Smooth muscle cell (in vitro differentiated cells): ENCODE measurements around the gene MCM5. TPM values are rescaled to one million over a fixed set of nuclear protein-coding genes. Genes with fewer than 3 reads are reported as not detected.

Experiments
- DNase-seq: peaks from one replicate; lab custom pipeline; 2025; ENCODE audit not compliant: unreplicated experiment; lab: John Stamatoyannopoulos, UW
- H2AFZ ChIP-seq: fragments of 200-600 bp; sonication (generic); 2 replicates; pipeline ENCODE4 v1.6.0; 2016; ENCODE audit warnings: antibody characterized with exemption, low read depth, mild to moderate bottlenecking
- H3F3A ChIP-seq: fragments of 200-600 bp; sonication (generic); 2 replicates; pipeline ENCODE4 v1.6.0; 2017; ENCODE audit warnings: antibody characterized with exemption, low read depth
- H3K27ac ChIP-seq: fragments of 200-600 bp; sonication (generic); 2 replicates; pipeline ENCODE4 v1.5.1; 2016; ENCODE audit warnings: low read depth, mild to moderate bottlenecking
- H3K27me3 ChIP-seq: fragments of 200-600 bp; sonication (generic); 2 replicates; pipeline ENCODE4 v1.6.1; 2016; ENCODE audit warnings: low read depth, mild to moderate bottlenecking
- H3K36me3 ChIP-seq: fragments of 200-600 bp; sonication (generic); 2 replicates; pipeline ENCODE4 v1.5.1; 2016; ENCODE audit warnings: low read depth
- H3K4me1 ChIP-seq: fragments of 200-600 bp; sonication (generic); 2 replicates; pipeline ENCODE4 v1.5.1; 2016; ENCODE audit warnings: low read depth
- H3K4me2 ChIP-seq: fragments of 200-600 bp; sonication (generic); 2 replicates; pipeline ENCODE4 v1.6.0; 2016; ENCODE audit warnings: mild to moderate bottlenecking
- H3K4me3 ChIP-seq: fragments of 200-600 bp; sonication (generic); 2 replicates; pipeline ENCODE4 v1.5.1; 2016; ENCODE audit warnings: mild to moderate bottlenecking
- H3K79me2 ChIP-seq: fragments of 200-600 bp; sonication (generic); 2 replicates; pipeline ENCODE4 v1.6.0; 2016; ENCODE audit warnings: low read depth, mild to moderate bottlenecking
- H3K9ac ChIP-seq: fragments of 200-600 bp; sonication (generic); 2 replicates; pipeline ENCODE4 v1.6.0; 2016; ENCODE audit warnings: low read depth
- H3K9me3 ChIP-seq: fragments of 200-600 bp; sonication (generic); replicated peaks from 2 replicates; pipeline ENCODE4 v1.5.1; 2016; ENCODE audit warnings: low read depth
- H4K20me1 ChIP-seq: fragments of 200-600 bp; sonication (generic); 2 replicates; pipeline ENCODE4 v1.6.0; 2016; ENCODE audit warnings: low read depth
- WGBS: methylation state at CpG from one replicate; pipeline ENCODE4 v1.1.7; 2016; ENCODE audit warnings: low lambda C conversion rate; 5-methylcytosine and 5-hydroxymethylcytosine counted together
- polyA plus RNA-seq: library from polyadenylated mRNA; unstranded; fragments of >200 nt; fragmentation: Nextera tagmentation; extraction: Ambion mirVana; gene quantifications from 2 replicates; pipeline ENCODE4 v1.2.1, GENCODE V29; 2016
- total RNA-seq: library from RNA; depleted of rRNA; stranded (reverse); fragments of >200 nt; gene quantifications from 2 replicates; pipeline ENCODE4 v1.2.3, GENCODE V29; 2014
- TF ChIP-seq, protein P1 (sequence below): fragments of 200-600 bp; sonication (generic); IDR thresholded peaks from 2 replicates; pipeline ENCODE4 v1.5.1; 2017; ENCODE audit warnings: borderline replicate concordance, mild to moderate bottlenecking, antibody characterized with exemption; ENCODE audit not compliant: insufficient read depth, poor library complexity, severe bottlenecking

Gene MCM5
- total and polyA plus RNA-seq, 2 experiments from 2014 or later, result 28.7 to 31.9 TPM

DNA sequence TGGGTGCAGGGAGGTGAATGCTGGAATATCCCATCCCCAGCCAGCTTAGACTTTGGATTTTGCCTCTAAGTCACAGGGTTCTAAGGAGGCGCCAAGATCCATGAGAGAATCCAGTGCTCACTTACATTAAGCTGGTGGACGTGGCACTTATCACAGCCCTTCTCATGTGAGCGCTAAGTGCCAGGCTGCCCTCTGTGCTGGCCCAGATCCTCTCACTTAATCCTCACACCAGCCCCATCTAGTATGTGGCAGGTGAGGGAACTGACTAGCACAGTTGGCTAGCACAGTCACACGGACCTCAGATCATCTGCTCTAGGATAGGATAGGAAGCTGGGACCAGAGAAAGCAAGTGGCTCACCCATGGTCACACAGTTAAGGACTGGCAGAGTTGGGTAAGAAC lies 15.4 kb upstream of the MCM5 start:
- Histone ChIP-seq H3K36me3 (no peaks in the 10 kb centered on the region), H3K4me2 (no peak overlapping the region), H3K9ac (no peak overlapping the region), H3K9me3 (no peaks in the 10 kb centered on the region), H4K20me1 (no peaks in the 10 kb centered on the region), H3K27ac (no peak overlapping the region), H3K4me1 (no peaks in the 10 kb centered on the region), H3K27me3 (no peaks in the 10 kb centered on the region), H2AFZ (no peak overlapping the region), H3K79me2 (no peaks in the 10 kb centered on the region), H3F3A (no peaks in the 10 kb centered on the region), H3K4me3 (no peak overlapping the region)
- DNase-seq, result no peak
- TF ChIP-seq, protein P1, sequence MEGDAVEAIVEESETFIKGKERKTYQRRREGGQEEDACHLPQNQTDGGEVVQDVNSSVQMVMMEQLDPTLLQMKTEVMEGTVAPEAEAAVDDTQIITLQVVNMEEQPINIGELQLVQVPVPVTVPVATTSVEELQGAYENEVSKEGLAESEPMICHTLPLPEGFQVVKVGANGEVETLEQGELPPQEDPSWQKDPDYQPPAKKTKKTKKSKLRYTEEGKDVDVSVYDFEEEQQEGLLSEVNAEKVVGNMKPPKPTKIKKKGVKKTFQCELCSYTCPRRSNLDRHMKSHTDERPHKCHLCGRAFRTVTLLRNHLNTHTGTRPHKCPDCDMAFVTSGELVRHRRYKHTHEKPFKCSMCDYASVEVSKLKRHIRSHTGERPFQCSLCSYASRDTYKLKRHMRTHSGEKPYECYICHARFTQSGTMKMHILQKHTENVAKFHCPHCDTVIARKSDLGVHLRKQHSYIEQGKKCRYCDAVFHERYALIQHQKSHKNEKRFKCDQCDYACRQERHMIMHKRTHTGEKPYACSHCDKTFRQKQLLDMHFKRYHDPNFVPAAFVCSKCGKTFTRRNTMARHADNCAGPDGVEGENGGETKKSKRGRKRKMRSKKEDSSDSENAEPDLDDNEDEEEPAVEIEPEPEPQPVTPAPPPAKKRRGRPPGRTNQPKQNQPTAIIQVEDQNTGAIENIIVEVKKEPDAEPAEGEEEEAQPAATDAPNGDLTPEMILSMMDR, result no peak
- WGBS, result 87% methylated on average over 4 of the region's 4 CpGs

DNA sequence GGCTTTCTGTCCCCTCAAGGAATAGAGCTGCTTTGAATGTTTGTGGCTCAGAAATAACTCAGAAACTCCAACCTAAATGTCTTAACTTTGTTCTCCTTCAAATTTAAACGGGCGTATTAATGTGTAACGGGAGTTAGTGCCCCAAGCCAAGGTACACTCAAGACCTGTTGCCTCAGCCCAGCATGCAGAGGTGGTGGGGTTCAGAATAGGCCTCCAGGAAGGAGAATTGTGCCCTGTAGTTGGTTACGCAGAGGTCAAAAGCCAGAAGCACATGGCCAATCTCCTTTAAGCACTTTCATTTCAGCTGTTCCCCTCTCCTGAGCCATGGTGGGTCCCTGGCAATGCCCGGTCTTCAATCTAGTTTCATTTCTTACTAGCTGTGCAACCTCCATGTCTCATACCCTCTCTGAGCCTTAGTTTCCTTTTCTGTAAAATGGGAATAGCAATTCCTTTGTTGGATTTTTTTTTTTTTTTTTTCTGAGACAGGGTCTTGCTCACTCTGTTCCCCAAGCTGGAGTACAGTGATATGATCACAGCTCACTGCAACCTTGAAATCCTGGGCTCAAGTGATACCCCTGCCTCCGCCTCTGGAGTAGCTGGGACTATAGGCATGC lies 14.9 kb upstream of the MCM5 start:
- Histone ChIP-seq H3K4me3 (no peak overlapping the region), H2AFZ (no peak overlapping the region), H4K20me1 (no peaks in the 10 kb centered on the region), H3K4me1 (no peaks in the 10 kb centered on the region), H3K27ac (no peak overlapping the region), H3K9me3 (no peaks in the 10 kb centered on the region), H3K36me3 (no peaks in the 10 kb centered on the region), H3F3A (no peaks in the 10 kb centered on the region), H3K9ac (no peak overlapping the region), H3K4me2 (no peak overlapping the region), H3K27me3 (no peaks in the 10 kb centered on the region), H3K79me2 (no peaks in the 10 kb centered on the region)
- WGBS, result 85% methylated on average over 6 of the region's 6 CpGs
- no peak for DNase-seq
- TF ChIP-seq, protein P1, result no peak

DNA sequence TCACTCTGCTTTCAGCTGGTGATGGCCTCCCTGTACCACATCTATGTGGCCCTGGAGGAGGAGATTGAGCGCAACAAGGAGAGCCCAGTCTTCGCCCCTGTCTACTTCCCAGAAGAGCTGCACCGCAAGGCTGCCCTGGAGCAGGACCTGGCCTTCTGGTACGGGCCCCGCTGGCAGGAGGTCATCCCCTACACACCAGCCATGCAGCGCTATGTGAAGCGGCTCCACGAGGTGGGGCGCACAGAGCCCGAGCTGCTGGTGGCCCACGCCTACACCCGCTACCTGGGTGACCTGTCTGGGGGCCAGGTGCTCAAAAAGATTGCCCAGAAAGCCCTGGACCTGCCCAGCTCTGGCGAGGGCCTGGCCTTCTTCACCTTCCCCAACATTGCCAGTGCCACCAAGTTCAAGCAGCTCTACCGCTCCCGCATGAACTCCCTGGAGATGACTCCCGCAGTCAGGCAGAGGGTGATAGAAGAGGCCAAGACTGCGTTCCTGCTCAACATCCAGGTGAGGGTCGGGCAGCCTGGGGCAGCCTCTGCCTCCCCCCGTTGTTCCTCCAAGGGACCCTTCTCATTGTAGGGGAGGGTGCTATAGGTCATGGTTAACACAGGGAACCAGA lies 13.2 kb upstream of the MCM5 start:
- DNase-seq, result no peak
- Histone ChIP-seq H3K9ac (no peak overlapping the region), H3K36me3 (no peaks in the 10 kb centered on the region), H3K79me2 (no peaks in the 10 kb centered on the region), H3K27me3 (no peaks in the 10 kb centered on the region), H3K4me2 (no peak overlapping the region), H3F3A (no peaks in the 10 kb centered on the region), H4K20me1 (no peaks in the 10 kb centered on the region), H3K4me1 (no peaks in the 10 kb centered on the region), H2AFZ (no peak overlapping the region), H3K4me3 (no peak overlapping the region), H3K9me3 (no peaks in the 10 kb centered on the region), H3K27ac (no peak overlapping the region)
- TF ChIP-seq, protein P1, result no peak
- 94% methylated on average over 19 of the region's 19 CpGs for WGBS

DNA sequence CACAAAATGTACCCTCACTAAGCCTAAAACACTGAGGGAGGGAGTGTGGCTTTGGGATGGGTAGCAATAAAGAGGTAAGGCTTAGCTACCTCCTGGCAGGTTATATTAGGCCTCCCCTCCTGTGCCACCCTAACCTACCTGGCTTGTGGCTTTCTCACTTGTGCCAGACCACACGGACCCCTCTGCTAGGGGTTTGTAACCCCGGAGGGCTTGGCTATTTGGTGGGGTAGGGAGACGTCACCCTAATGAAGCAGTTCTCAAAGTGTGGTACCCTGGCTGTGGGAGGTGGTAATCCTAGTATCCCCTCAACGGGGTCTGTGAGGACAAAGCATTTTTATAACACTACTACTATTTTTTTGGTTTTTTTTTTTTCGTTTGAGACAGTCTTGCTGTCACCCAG lies 9.0 kb upstream of the MCM5 start:
- Histone ChIP-seq H3K27ac (no peak overlapping the region), H3K9ac (no peak overlapping the region), H3K4me2 (no peak overlapping the region), H2AFZ (no peak overlapping the region), H3K4me1 (no peaks in the 10 kb centered on the region), H4K20me1 (no peaks in the 10 kb centered on the region), H3F3A (no peaks in the 10 kb centered on the region), H3K79me2 (no peaks in the 10 kb centered on the region), H3K36me3 (no peaks in the 10 kb centered on the region), H3K27me3 (no peaks in the 10 kb centered on the region), H3K4me3 (no peak overlapping the region), H3K9me3 (no peaks in the 10 kb centered on the region)
- TF ChIP-seq, protein P1, result no peak
- 97% methylated on average over 5 of the region's 5 CpGs for WGBS
- no peak for DNase-seq
